Omental fat pad (tissue), 4 donors: ENCODE results near the gene XAGE1A. TPM values are rescaled to one million over a fixed set of nuclear protein-coding genes. Genes with fewer than 3 reads are reported as not detected.
"Not testable (repeated sequence)": the region's sequence is repeated elsewhere in the genome, so short reads cannot be mapped to it uniquely, and the experiment has no call there.

Experiments
- ATAC-seq: fragments of 150-250 bp; one replicate; pipeline ENCODE4 v1.9.1; 2016; ENCODE audit warnings: mild to moderate bottlenecking, moderate library complexity; ENCODE audit not compliant: low FRiP score
- DNase-seq: peaks from one replicate; pipeline ENCODE4 v3.0.0-alpha.2; 2019; ENCODE audit warnings: low spot score
- CTCF ChIP-seq, 3 donors: fragments of 450-650 bp; IDR thresholded peaks; one replicate each; pipeline ENCODE4 v1.5.1; 2016 to 2017; ENCODE audit warnings: antibody characterized with exemption in 3 of 3, mild to moderate bottlenecking in 3 of 3, moderate library complexity in 2 of 3
- total RNA-seq, 4 donors: library from RNA; depleted of rRNA; stranded (reverse); fragments of >200 nt; gene quantifications; one replicate each; pipeline ENCODE4 v1.1.0, GENCODE V29; 2016

The XAGE1A gene
- not detected for total RNA-seq

GRCh38 chrX:52495545-52496418 lies at the start of gene XAGE1A:
Gene XAGE1A (plus strand): TSS chrX:52495808. CDS start chrX:52497362, 1,554 bp downstream.
- not testable (repeated sequence) for ATAC-seq, DNase-seq

- not testable (repeated sequence) for DNase-seq, ATAC-seq
These were observed 43.6 kb upstream of the XAGE1A start for GRCh38 chrX:52452031-52452430.

GRCh38 chrX:52471301-52471700 lies 24.3 kb upstream of the XAGE1A start:
- not testable (repeated sequence) for ATAC-seq, DNase-seq

GRCh38 chrX:52496419-52496772 lies 788 bp downstream of the XAGE1A start:
- ATAC-seq, DNase-seq: not testable (repeated sequence)

GRCh38 chrX:52501362-52501761 lies 5.8 kb downstream of the XAGE1A start:
- ATAC-seq = not testable (repeated sequence)

GRCh38 chrX:52504551-52504950 lies 8.9 kb downstream of the XAGE1A start:
- no peak for DNase-seq
- ATAC-seq = no peak
- no peak for TF ChIP-seq CTCF (IDR thresholded peaks at IDR 0.05)

More at GRCh38 chrX:52501362-52501761, 5.8 kb downstream of the XAGE1A start:
- DNase-seq = not testable (repeated sequence)

GRCh38 chrX:52507331-52507730 lies 11.7 kb downstream of the XAGE1A start:
- no peak for TF ChIP-seq CTCF (IDR thresholded peaks at IDR 0.05)
- ATAC-seq (no peak), DNase-seq (no peak)

- TF ChIP-seq CTCF (IDR thresholded peaks at IDR 0.05) = no peak
- ATAC-seq = no peak
These were observed 14.3 kb downstream of the XAGE1A start for GRCh38 chrX:52509916-52510315.

GRCh38 chrX:52511126-52511525 lies 15.5 kb downstream of the XAGE1A start:
- DNase-seq, ATAC-seq: not testable (repeated sequence)

More at GRCh38 chrX:52509916-52510315, 14.3 kb downstream of the XAGE1A start:
- no peak for DNase-seq

- not testable (repeated sequence) for DNase-seq, ATAC-seq
These were observed 20.7 kb downstream of the XAGE1A start for GRCh38 chrX:52516110-52516986.

GRCh38 chrX:52516987-52517325 lies 21.3 kb downstream of the XAGE1A start, which contains the start of gene XAGE1B:
Gene XAGE1B (minus strand): TSS chrX:52517063. CDS start chrX:52515527, 1,536 bp downstream.
- ATAC-seq, DNase-seq: not testable (repeated sequence)

- not testable (repeated sequence) for ATAC-seq, DNase-seq
These were observed 45.4 kb downstream of the XAGE1A start for GRCh38 chrX:52541051-52541450.
